Aorta (tissue), 5 donors: ENCODE measurements around the gene PCMTD2. TPM values are rescaled to one million over a fixed set of nuclear protein-coding genes. Genes with fewer than 3 reads are reported as not detected.
"Not testable (repeated sequence)": the region's sequence is repeated elsewhere in the genome, so short reads cannot be mapped to it uniquely, and the experiment has no call there.

Source experiments
- ATAC-seq: fragments of 200-7000 bp; cut with Tn5 transposase; one replicate; pipeline ENCODE4 v1.9.1; 2022; ENCODE audit warnings: moderate library complexity; ENCODE audit not compliant: low FRiP score
- DNase-seq, 2 donors: peaks; one replicate each; pipeline ENCODE4 v3.0.0-alpha.2; 2020
- H3K27ac ChIP-seq, 2 donors: one replicate each; pipeline ENCODE4 v1.5.1; 2013; ENCODE audit warnings: low read length in 2 of 2, mild to moderate bottlenecking in 2 of 2, moderate library complexity in 2 of 2, control low read depth in 1 of 2, inconsistent platforms in 1 of 2, low read depth in 1 of 2
- H3K27me3 ChIP-seq, 2 donors: one replicate each; pipeline ENCODE4 v1.6.1; 2013; ENCODE audit warnings: control low read depth in 1 of 2, low read length in 1 of 2, mild to moderate bottlenecking in 1 of 2, moderate library complexity in 1 of 2; ENCODE audit not compliant: insufficient read depth in 2 of 2, control insufficient read depth in 1 of 2
- H3K36me3 ChIP-seq, 2 donors: one replicate each; pipeline ENCODE4 v1.6.1; 2013; ENCODE audit warnings: control low read depth in 1 of 2, low read length in 1 of 2, mild to moderate bottlenecking in 1 of 2; ENCODE audit not compliant: insufficient read depth in 2 of 2, control insufficient read depth in 1 of 2
- H3K4me1 ChIP-seq, 2 donors: one replicate each; pipeline ENCODE4 v1.6.1; 2013; ENCODE audit warnings: low read length in 2 of 2, control low read depth in 1 of 2, mild to moderate bottlenecking in 1 of 2, moderate library complexity in 1 of 2; ENCODE audit not compliant: insufficient read depth in 2 of 2, control insufficient read depth in 1 of 2
- H3K4me3 ChIP-seq, 2 donors: one replicate each; pipeline ENCODE4 v1.5.1; 2013; ENCODE audit warnings: low read length in 2 of 2, control low read depth in 1 of 2, mild to moderate bottlenecking in 1 of 2
- H3K9me3 ChIP-seq: one replicate; pipeline ENCODE4 v1.6.1; 2013; ENCODE audit warnings: mild to moderate bottlenecking, low read length; ENCODE audit not compliant: control insufficient read depth
- WGBS, 2 donors: extraction: QIAGEN DNeasy Blood & Tissue Kit; methylation state at CpG; one replicate each; pipeline ENCODE4 v1.1.7; 2013; 5-methylcytosine and 5-hydroxymethylcytosine counted together
- intact Hi-C, 2 donors: fragments of 100-400 bp; cut with DNase I; formaldehyde crosslinking; loops; one replicate each; pipeline versions ENCODE4 v1.14.2 to v1.15.0; 2022
- polyA plus RNA-seq, 2 donors: library from polyadenylated mRNA; stranded (reverse); fragments of 200-250 nt; gene quantifications; one replicate each; pipeline ENCODE4 v1.2.3, GENCODE V29; 2013
- total RNA-seq, 2 donors: library from RNA; stranded (reverse); fragmentation: NEBNext Ultra II Directional; extraction: Animal tissue kit (Norgen Biotek cat#: 25700); gene quantifications; one replicate each; pipeline ENCODE4 v1.2.1, GENCODE V29; 2021
- donor health status: healthy with polysubstance abuse.
- donor health status: Bipolar disorder and iron deficiency.
- donor health status: DM: no; HTN: no; CAD: no.
- donor health status: DM: no; HTN: no; CAD: no.
- donor health status: DM: yes; HTN: yes; CAD: no.

PCMTD2 gene
- total and polyA plus RNA-seq, 4 donors = 14.9 to 71.4 (median 44.5) TPM

- 3% methylated on average over 60 to 85 of the region's 87 CpGs for WGBS, 2 donors
- H3K9me3 ChIP-seq, intact Hi-C loops, H3K27ac ChIP-seq, H3K4me1 ChIP-seq, H3K27me3 ChIP-seq, H3K36me3 ChIP-seq, H3K4me3 ChIP-seq: not testable (repeated sequence)
- peak; percentile 68 for ATAC-seq
- DNase-seq = peak; percentile 46 to 78
Measured at GRCh38 chr20:64316415-64317083, 61.0 kb downstream of the PCMTD2 start.

DNA sequence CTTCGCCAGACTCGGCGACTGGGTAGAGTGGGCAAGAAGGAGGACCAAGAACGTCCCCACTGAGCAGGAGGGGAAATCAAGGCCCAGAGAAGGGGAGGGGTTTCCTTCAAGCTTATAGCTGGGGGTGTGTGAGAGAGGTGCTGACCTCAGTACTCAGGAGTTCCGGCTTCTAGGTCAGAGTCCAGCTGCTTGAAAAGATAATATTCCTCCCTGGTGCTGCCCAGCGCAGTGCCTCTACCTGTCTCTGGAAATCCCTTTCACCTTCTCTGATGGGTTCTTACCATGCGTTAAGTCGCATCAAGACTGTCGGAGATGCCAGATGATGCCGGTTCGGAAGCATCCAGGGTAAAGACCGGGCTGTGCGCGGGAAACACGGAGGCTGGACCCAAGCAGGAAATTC lies 61.8 kb downstream of the PCMTD2 start:
- H3K27me3 ChIP-seq, H3K4me3 ChIP-seq, H3K9me3 ChIP-seq, H3K36me3 ChIP-seq, H3K4me1 ChIP-seq, intact Hi-C loops, DNase-seq, ATAC-seq, H3K27ac ChIP-seq: not testable (repeated sequence)
- WGBS, 2 donors = 80 to 82% methylated on average over 10 to 11 of the region's 15 CpGs

- H3K4me3 ChIP-seq, H3K27me3 ChIP-seq, H3K4me1 ChIP-seq, H3K36me3 ChIP-seq, DNase-seq, intact Hi-C loops, ATAC-seq, H3K9me3 ChIP-seq, H3K27ac ChIP-seq: not testable (repeated sequence)
- WGBS, 2 donors = 85 to 89% methylated on average over 6 to 8 of the region's 8 CpGs
Measured at GRCh38 chr20:64318056-64318455, 62.5 kb downstream of the PCMTD2 start.

GRCh38 chr20:64322031-64322789 lies 66.7 kb downstream of the PCMTD2 start:
- not testable (repeated sequence) for DNase-seq
- 62 to 65% methylated on average over 7 of the region's 7 CpGs for WGBS, 2 donors

More at GRCh38 chr20:64322031-64322789, 66.7 kb downstream of the PCMTD2 start:
- intact Hi-C loops, H3K36me3 ChIP-seq, H3K4me1 ChIP-seq, H3K9me3 ChIP-seq, H3K27ac ChIP-seq, H3K4me3 ChIP-seq, H3K27me3 ChIP-seq: not testable (repeated sequence)
- peak; percentile 55 for ATAC-seq

Other genes starting within 250 kb of the PCMTD2 start
- 1 to 10 TPM; 1.7 to 2.8 TPM for gene C20orf204, start 219.6 kb upstream of the PCMTD2 start, total RNA-seq
- 1 to 10 TPM in 1 of 2 donors, not detected in 1; 2.1 TPM for gene C20orf204, start 219.6 kb upstream of the PCMTD2 start, polyA plus RNA-seq
- 100 to 1,000 TPM in 1 of 2 donors, 10 to 100 TPM in 1; 43.2 to 186 TPM for gene SOX18, start 206.1 kb upstream of the PCMTD2 start, total RNA-seq
- gene SOX18, start 206.1 kb upstream of the PCMTD2 start, polyA plus RNA-seq = 1 to 10 TPM; 1.3 to 2.6 TPM
- gene TCEA2, start 192.6 kb upstream of the PCMTD2 start, total RNA-seq = 10 to 100 TPM; 45.5 to 71.1 TPM
- gene TCEA2, start 192.6 kb upstream of the PCMTD2 start, polyA plus RNA-seq = 10 to 100 TPM; 26.2 to 80.1 TPM
- gene RGS19, start 176.2 kb upstream of the PCMTD2 start, total RNA-seq = 10 to 100 TPM; 19.0 to 20.1 TPM
- 10 to 100 TPM; 10.8 to 23.8 TPM for gene RGS19, start 176.2 kb upstream of the PCMTD2 start, polyA plus RNA-seq
- gene OPRL1, start 175.7 kb upstream of the PCMTD2 start, total RNA-seq = 1 to 10 TPM in 1 of 2 donors, under 1 TPM in 1; 0.78 to 2.9 TPM
- 1 to 10 TPM in 1 of 2 donors, under 1 TPM in 1; 0.72 to 1.1 TPM for gene OPRL1, start 175.7 kb upstream of the PCMTD2 start, polyA plus RNA-seq
- not detected for gene LKAAEAR1, start 171.3 kb upstream of the PCMTD2 start, total RNA-seq
- gene LKAAEAR1, start 171.3 kb upstream of the PCMTD2 start, polyA plus RNA-seq = not detected
- not detected for gene NPBWR2, start 148.2 kb upstream of the PCMTD2 start, total RNA-seq
- gene NPBWR2, start 148.2 kb upstream of the PCMTD2 start, polyA plus RNA-seq = not detected
- not detected for gene MYT1, start 91.3 kb upstream of the PCMTD2 start, total RNA-seq
- gene MYT1, start 91.3 kb upstream of the PCMTD2 start, polyA plus RNA-seq = not detected